K562 (cell line): ENCODE data around the gene PIH1D1. TPM values are rescaled to one million over a fixed set of nuclear protein-coding genes. Genes with fewer than 3 reads are reported as not detected.

Experiments
- ARID1B ChIP-seq: fragments of 450-650 bp; IDR thresholded peaks from 2 replicates; pipeline ENCODE4 v1.6.1; 2016; ENCODE audit warnings: antibody characterized with exemption, mild to moderate bottlenecking, inconsistent platforms
- CBX3 ChIP-seq, 2 experiments: IDR thresholded peaks; 1 replicate in 1 of 2; 2 replicates in 1 of 2; pipeline ENCODE4 v1.6.1; 2012; ENCODE audit warnings: inconsistent platforms in 2 of 2, low read length in 2 of 2, borderline replicate concordance in 1 of 2, control low read depth in 1 of 2
- CREB1 ChIP-seq, 2 experiments: sonication (generic) in 1 of 2; formaldehyde crosslinking in 1 of 2; IDR thresholded peaks; 2 replicates each; pipeline versions ENCODE4 v1.6.1 to v1.8.0; 2012 to 2022; ENCODE audit warnings: inconsistent platforms in 1 of 2, mild to moderate bottlenecking in 1 of 2, missing genetic modification reagents in 1 of 2, moderate library complexity in 1 of 2
- EWSR1 ChIP-seq: fragments of 450-650 bp; IDR thresholded peaks from 2 replicates; pipeline ENCODE4 v1.6.1; 2018; ENCODE audit warnings: borderline replicate concordance, mild to moderate bottlenecking, low read depth, moderate library complexity; ENCODE audit not compliant: partially characterized antibody
- ILK ChIP-seq: fragments of 450-650 bp; IDR thresholded peaks from 2 replicates; pipeline ENCODE4 v1.6.1; 2016; ENCODE audit warnings: missing genetic modification characterization, low read depth, mild to moderate bottlenecking, missing compliant biosample characterization, moderate library complexity, borderline replicate concordance
- MIER1 ChIP-seq: fragments of 450-650 bp; IDR thresholded peaks from 2 replicates; pipeline ENCODE4 v1.6.1; 2016; ENCODE audit warnings: antibody characterized with exemption, mild to moderate bottlenecking, low read depth
- NCOA1 ChIP-seq: fragments of 450-650 bp; IDR thresholded peaks from 2 replicates; pipeline ENCODE4 v1.6.1; 2016; ENCODE audit warnings: low read depth
- NFATC3 ChIP-seq: fragments of 450-650 bp; IDR thresholded peaks from 2 replicates; pipeline ENCODE4 v1.6.1; 2017; ENCODE audit warnings: mild to moderate bottlenecking
- RNF2 ChIP-seq: sonication (generic); IDR thresholded peaks from 2 replicates; pipeline ENCODE4 v1.6.1; 2016
- RUNX1 ChIP-seq: sonication (generic); IDR thresholded peaks from 2 replicates; pipeline ENCODE4 v1.6.1; 2016; ENCODE audit warnings: antibody characterized with exemption, low read depth
- SAFB ChIP-seq: fragments of 200-400 bp; formaldehyde crosslinking; IDR thresholded peaks from 2 replicates; pipeline ENCODE4 v1.6.1; 2017; ENCODE audit warnings: low read depth, low read length, borderline replicate concordance
- SAFB2 ChIP-seq: fragments of 200-400 bp; formaldehyde crosslinking; IDR thresholded peaks from 2 replicates; pipeline ENCODE4 v1.6.1; 2018; ENCODE audit warnings: borderline replicate concordance, low read length, low read depth, moderate library complexity; ENCODE audit not compliant: severe bottlenecking
- TAL1 ChIP-seq: fragments of 450-650 bp; IDR thresholded peaks from 2 replicates; pipeline ENCODE4 v1.6.1; 2016; ENCODE audit warnings: mild to moderate bottlenecking
- TCF7 ChIP-seq: sonication (generic); IDR thresholded peaks from 2 replicates; pipeline ENCODE4 v1.6.1; 2016; ENCODE audit warnings: antibody characterized with exemption, borderline replicate concordance
- ZNF133 ChIP-seq: fragments of 250-450 bp; sonication (Bioruptor Pico); IDR thresholded peaks from 2 replicates; pipeline ENCODE4 v1.4.0; 2020; ENCODE audit warnings: mild to moderate bottlenecking
- ZNF57 ChIP-seq: fragments of 450-650 bp; formaldehyde crosslinking; IDR thresholded peaks from 2 replicates; pipeline ENCODE4 v1.4.0; 2020; ENCODE audit warnings: mild to moderate bottlenecking, moderate library complexity
- polyA plus RNA-seq, 8 experiments: library from polyadenylated mRNA; depleted of rRNA in 4 of 8; stranded (reverse) in 5 of 8; unstranded in 3 of 8; fragments of >200 nt; fragmentation: Nextera tagmentation in 2 of 8; fragmentation: Illumina TruSeq in 1 of 8; extraction: Ambion mirVana in 2 of 8; extraction: Trizol in 1 of 8; gene quantifications; 2 replicates each; pipeline versions ENCODE4 v1.2.1 to v1.2.3, GENCODE V29; 2011 to 2014; ENCODE audit warnings: inconsistent platforms in 1 of 8, missing spikeins in 1 of 8
- total RNA-seq, 7 experiments: library from RNA; depleted of rRNA in 6 of 7; stranded (reverse); fragments of >200 nt in 6 of 7; fragmentation: Illumina TruSeq in 2 of 7; extraction: Trizol in 2 of 7; gene quantifications; 2 replicates each; pipeline versions ENCODE4 v1.2.1 to v1.2.3, GENCODE V29; 2011 to 2021; ENCODE audit warnings: low replicate concordance in 1 of 7
- TF ChIP-seq, protein P1 (sequence below): sonication (generic); formaldehyde crosslinking; IDR thresholded peaks from 2 replicates; pipeline ENCODE4 v1.8.0; 2022; ENCODE audit warnings: mild to moderate bottlenecking, missing genetic modification reagents
- TF ChIP-seq, protein P2 (sequence below), 2 experiments: fragments of 450-650 bp; IDR thresholded peaks; 2 replicates each; pipeline ENCODE4 v1.6.1; 2018; ENCODE audit warnings: mild to moderate bottlenecking in 2 of 2, low read depth in 1 of 2; ENCODE audit not compliant: partially characterized antibody in 2 of 2
- TF ChIP-seq, protein P3 (sequence below): sonication (generic); formaldehyde crosslinking; IDR thresholded peaks from 2 replicates; pipeline ENCODE4 v1.8.0; 2022; ENCODE audit warnings: mild to moderate bottlenecking, missing genetic modification reagents

PIH1D1 gene
- total and polyA plus RNA-seq, 9 of the 15 experiments (the other 6 are each of a cell fraction or from before 2014, with no cell fraction given), result 26.5 to 224 (median 137) TPM

DNA sequence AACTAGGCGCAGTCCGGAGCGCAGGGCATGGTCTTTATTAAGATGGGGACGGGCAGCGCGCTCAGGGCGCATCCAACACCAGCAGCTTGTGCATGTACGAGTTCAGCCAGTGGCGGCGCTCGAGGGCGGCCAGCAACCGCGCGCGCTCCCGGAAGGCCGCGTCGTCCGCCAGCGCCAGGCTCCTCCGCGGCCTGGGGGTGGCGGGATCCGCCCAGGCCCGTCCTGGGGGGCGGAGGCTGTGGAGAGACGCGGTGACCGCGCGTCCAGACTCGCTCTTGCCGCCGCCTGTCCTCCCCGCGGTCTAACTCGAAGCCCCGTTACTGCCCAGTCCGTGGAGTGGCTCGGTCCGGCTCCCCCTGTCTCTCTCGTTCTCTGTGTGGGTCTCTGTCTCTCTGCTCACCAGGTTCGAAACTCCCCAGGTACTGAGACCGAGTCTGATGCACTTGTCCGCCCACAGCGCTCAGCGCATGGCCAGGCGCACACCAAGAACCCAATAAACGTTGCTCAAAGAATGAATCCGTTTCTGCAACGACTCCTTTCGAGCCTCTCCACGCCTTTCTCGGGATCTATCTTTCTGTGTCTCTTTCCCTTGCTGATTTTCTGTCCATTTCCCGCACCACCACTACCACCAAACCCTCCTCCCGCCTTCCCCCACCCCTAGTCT is 29.1 kb downstream of the PIH1D1 start (continued):
- TF ChIP-seq, protein P1, sequence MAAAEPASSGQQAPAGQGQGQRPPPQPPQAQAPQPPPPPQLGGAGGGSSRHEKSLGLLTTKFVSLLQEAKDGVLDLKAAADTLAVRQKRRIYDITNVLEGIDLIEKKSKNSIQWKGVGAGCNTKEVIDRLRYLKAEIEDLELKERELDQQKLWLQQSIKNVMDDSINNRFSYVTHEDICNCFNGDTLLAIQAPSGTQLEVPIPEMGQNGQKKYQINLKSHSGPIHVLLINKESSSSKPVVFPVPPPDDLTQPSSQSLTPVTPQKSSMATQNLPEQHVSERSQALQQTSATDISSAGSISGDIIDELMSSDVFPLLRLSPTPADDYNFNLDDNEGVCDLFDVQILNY (CRISPR knock-in tag), result peak; percentile 94; the same call in 1 of the 2 replicates
- TF ChIP-seq, protein P2, sequence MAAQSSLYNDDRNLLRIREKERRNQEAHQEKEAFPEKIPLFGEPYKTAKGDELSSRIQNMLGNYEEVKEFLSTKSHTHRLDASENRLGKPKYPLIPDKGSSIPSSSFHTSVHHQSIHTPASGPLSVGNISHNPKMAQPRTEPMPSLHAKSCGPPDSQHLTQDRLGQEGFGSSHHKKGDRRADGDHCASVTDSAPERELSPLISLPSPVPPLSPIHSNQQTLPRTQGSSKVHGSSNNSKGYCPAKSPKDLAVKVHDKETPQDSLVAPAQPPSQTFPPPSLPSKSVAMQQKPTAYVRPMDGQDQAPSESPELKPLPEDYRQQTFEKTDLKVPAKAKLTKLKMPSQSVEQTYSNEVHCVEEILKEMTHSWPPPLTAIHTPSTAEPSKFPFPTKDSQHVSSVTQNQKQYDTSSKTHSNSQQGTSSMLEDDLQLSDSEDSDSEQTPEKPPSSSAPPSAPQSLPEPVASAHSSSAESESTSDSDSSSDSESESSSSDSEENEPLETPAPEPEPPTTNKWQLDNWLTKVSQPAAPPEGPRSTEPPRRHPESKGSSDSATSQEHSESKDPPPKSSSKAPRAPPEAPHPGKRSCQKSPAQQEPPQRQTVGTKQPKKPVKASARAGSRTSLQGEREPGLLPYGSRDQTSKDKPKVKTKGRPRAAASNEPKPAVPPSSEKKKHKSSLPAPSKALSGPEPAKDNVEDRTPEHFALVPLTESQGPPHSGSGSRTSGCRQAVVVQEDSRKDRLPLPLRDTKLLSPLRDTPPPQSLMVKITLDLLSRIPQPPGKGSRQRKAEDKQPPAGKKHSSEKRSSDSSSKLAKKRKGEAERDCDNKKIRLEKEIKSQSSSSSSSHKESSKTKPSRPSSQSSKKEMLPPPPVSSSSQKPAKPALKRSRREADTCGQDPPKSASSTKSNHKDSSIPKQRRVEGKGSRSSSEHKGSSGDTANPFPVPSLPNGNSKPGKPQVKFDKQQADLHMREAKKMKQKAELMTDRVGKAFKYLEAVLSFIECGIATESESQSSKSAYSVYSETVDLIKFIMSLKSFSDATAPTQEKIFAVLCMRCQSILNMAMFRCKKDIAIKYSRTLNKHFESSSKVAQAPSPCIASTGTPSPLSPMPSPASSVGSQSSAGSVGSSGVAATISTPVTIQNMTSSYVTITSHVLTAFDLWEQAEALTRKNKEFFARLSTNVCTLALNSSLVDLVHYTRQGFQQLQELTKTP (IDR thresholded peaks at IDR 0.05; ENCODE audit: low read depth in 1 of 2, partially characterized antibody in 2 of 2), result no peak
- peak; percentile 48; the same call in 1 of the 2 replicates for TF ChIP-seq SAFB
- TF ChIP-seq ILK (tag), result no peak
- TF ChIP-seq ARID1B, result 0 out of 2 replicates have a peak, but pooled peaks have one; percentile 27
- TF ChIP-seq ZNF57 (CRISPR knock-in tag), result no peak
- peak; percentile 85 for TF ChIP-seq CREB1 (IDR thresholded peaks at IDR 0.05)
- TF ChIP-seq CREB1 (CRISPR knock-in tag; IDR thresholded peaks at IDR 0.05), result peak; percentile 82
- TF ChIP-seq SAFB2, result no peak
- no peak for TF ChIP-seq NFATC3
- TF ChIP-seq, protein P3, sequence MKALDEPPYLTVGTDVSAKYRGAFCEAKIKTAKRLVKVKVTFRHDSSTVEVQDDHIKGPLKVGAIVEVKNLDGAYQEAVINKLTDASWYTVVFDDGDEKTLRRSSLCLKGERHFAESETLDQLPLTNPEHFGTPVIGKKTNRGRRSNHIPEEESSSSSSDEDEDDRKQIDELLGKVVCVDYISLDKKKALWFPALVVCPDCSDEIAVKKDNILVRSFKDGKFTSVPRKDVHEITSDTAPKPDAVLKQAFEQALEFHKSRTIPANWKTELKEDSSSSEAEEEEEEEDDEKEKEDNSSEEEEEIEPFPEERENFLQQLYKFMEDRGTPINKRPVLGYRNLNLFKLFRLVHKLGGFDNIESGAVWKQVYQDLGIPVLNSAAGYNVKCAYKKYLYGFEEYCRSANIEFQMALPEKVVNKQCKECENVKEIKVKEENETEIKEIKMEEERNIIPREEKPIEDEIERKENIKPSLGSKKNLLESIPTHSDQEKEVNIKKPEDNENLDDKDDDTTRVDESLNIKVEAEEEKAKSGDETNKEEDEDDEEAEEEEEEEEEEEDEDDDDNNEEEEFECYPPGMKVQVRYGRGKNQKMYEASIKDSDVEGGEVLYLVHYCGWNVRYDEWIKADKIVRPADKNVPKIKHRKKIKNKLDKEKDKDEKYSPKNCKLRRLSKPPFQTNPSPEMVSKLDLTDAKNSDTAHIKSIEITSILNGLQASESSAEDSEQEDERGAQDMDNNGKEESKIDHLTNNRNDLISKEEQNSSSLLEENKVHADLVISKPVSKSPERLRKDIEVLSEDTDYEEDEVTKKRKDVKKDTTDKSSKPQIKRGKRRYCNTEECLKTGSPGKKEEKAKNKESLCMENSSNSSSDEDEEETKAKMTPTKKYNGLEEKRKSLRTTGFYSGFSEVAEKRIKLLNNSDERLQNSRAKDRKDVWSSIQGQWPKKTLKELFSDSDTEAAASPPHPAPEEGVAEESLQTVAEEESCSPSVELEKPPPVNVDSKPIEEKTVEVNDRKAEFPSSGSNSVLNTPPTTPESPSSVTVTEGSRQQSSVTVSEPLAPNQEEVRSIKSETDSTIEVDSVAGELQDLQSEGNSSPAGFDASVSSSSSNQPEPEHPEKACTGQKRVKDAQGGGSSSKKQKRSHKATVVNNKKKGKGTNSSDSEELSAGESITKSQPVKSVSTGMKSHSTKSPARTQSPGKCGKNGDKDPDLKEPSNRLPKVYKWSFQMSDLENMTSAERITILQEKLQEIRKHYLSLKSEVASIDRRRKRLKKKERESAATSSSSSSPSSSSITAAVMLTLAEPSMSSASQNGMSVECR (CRISPR knock-in tag), result 0 out of 2 replicates have a peak, but pooled peaks have one; percentile 38
- TF ChIP-seq EWSR1, result no peak
- TF ChIP-seq NCOA1, result peak; percentile 15; the same call in 1 of the 2 replicates
- no peak for TF ChIP-seq RUNX1
- no peak for TF ChIP-seq ZNF133 (CRISPR knock-in tag)
- TF ChIP-seq CBX3 (IDR thresholded peaks at IDR 0.05; ENCODE audit: borderline replicate concordance in 1 of 2, low read length in 2 of 2), result peak in 1 of 2 experiments; percentile 81; a peak in 1 of 3 replicates
- TF ChIP-seq TCF7, result 0 out of 2 replicates have a peak, but pooled peaks have one; percentile 11
- TF ChIP-seq RNF2, result peak; percentile 51; the same call in 1 of the 2 replicates
- peak; percentile 64; the same call in 1 of the 2 replicates for TF ChIP-seq MIER1
- TF ChIP-seq TAL1, result no peak
